ENCODE measurements around the gene THOP1.

GRCh38 chr19:2790194-2790556 lies 4.9 kb downstream of the THOP1 start:
- no peak for TF ChIP-seq POLR2A (IDR thresholded peaks at IDR 0.05)
- no peak for TF ChIP-seq CTCF (IDR thresholded peaks at IDR 0.05)
